B cell (primary cell): ENCODE measurements around the gene TMA7. TPM values are rescaled to one million over a fixed set of nuclear protein-coding genes. Genes with fewer than 3 reads are reported as not detected.

Experiments
- ATAC-seq: fragments of 200-7000 bp; cut with Tn5 transposase; one replicate; pipeline ENCODE4 v1.10.0; 2021; ENCODE audit warnings: low read depth, mild to moderate bottlenecking, moderate number of reproducible peaks, moderate library complexity
- CTCF ChIA-PET: fragments of 350-600 bp; sonication (Branson Sonifier 250); formaldehyde crosslinking; loops from one replicate; lab custom pipeline; 2021; ENCODE audit warnings: antibody characterized with exemption, inconsistent platforms; lab: Charles Lee
- POLR2A ChIA-PET: fragments of 350-600 bp; sonication (Branson Sonifier 250); formaldehyde crosslinking; loops from one replicate; lab custom pipeline; 2021; ENCODE audit warnings: antibody characterized with exemption; lab: Charles Lee
- DNase-seq: peaks from one replicate; pipeline ENCODE4 v3.0.0; 2013
- H2AFZ ChIP-seq: 2 replicates; pipeline ENCODE4 v1.6.1; 2012; ENCODE audit warnings: mild to moderate bottlenecking, low read depth, low read length; ENCODE audit not compliant: insufficient read depth, poor library complexity, severe bottlenecking
- H3K27ac ChIP-seq, 2 donors: 1 replicate in 1 of 2; 2 replicates in 1 of 2; pipeline ENCODE4 v1.5.1; 2012 to 2013; ENCODE audit warnings: low read length in 2 of 2, mild to moderate bottlenecking in 2 of 2, moderate library complexity in 1 of 2
- H3K27me3 ChIP-seq, 4 experiments: fragments of 200-600 bp in 1 of 4; sonication (generic) in 1 of 4; replicated peaks in 1 of 4; 1 replicate in 2 of 4; 2 replicates in 2 of 4; pipeline versions ENCODE4 v1.6.1 to v1.7.0; 2013 to 2016; ENCODE audit warnings: low read length in 3 of 4, mild to moderate bottlenecking in 2 of 4, mixed read lengths in 1 of 4, moderate library complexity in 1 of 4; ENCODE audit not compliant: insufficient read depth in 4 of 4, control insufficient read depth in 3 of 4; ENCODE audit errors: control extremely low read depth in 1 of 4
- H3K36me3 ChIP-seq, 2 experiments: replicated peaks in 1 of 2; 1 replicate in 1 of 2; 2 replicates in 1 of 2; pipeline versions ENCODE4 v1.6.1 to v1.7.1; 2013; ENCODE audit warnings: low read length in 1 of 2; ENCODE audit not compliant: insufficient read depth in 2 of 2, control insufficient read depth in 1 of 2; ENCODE audit errors: control extremely low read depth in 1 of 2, extremely low read depth in 1 of 2
- H3K4me1 ChIP-seq, 2 donors: fragments of 200-600 bp in 1 of 2; sonication (generic) in 1 of 2; 1 replicate in 1 of 2; 2 replicates in 1 of 2; pipeline versions ENCODE4 v1.5.1 to v1.6.1; 2013 to 2017; ENCODE audit warnings: low read length in 2 of 2; ENCODE audit not compliant: control insufficient read depth in 2 of 2, insufficient read depth in 2 of 2
- H3K4me2 ChIP-seq: replicated peaks from 2 replicates; pipeline ENCODE3; 2012; ENCODE audit warnings: mild to moderate bottlenecking, low read depth, low read length; ENCODE audit not compliant: poor library complexity, severe bottlenecking
- H3K4me3 ChIP-seq, 5 experiments: fragments of 200-600 bp in 1 of 5; sonication (generic) in 1 of 5; 1 replicate in 3 of 5; 2 replicates in 2 of 5; pipeline versions ENCODE4 v1.5.1 to v1.7.0; 2011 to 2016; ENCODE audit warnings: low read length in 4 of 5, mild to moderate bottlenecking in 4 of 5, low read depth in 2 of 5, control low read depth in 1 of 5, moderate library complexity in 1 of 5; ENCODE audit not compliant: insufficient read depth in 1 of 5; ENCODE audit errors: control extremely low read depth in 1 of 5, extremely low read depth in 1 of 5
- H3K79me2 ChIP-seq: fragments of 200-600 bp; sonication (generic); one replicate; pipeline ENCODE4 v1.6.0; 2016; ENCODE audit warnings: low read length; ENCODE audit not compliant: control insufficient read depth, insufficient read depth
- H3K9ac ChIP-seq: fragments of 200-600 bp; sonication (generic); 2 replicates; pipeline ENCODE4 v1.6.1; 2017; ENCODE audit warnings: mild to moderate bottlenecking, low read length, moderate library complexity
- H3K9me3 ChIP-seq, 3 donors: one replicate each; pipeline versions ENCODE4 v1.6.1 to v1.7.1; 2013; ENCODE audit warnings: low read length in 2 of 3; ENCODE audit not compliant: control insufficient read depth in 2 of 3, insufficient read depth in 1 of 3; ENCODE audit errors: control extremely low read depth in 1 of 3
- H4K20me1 ChIP-seq: 2 replicates; pipeline ENCODE4 v1.6.0; 2012; ENCODE audit warnings: mild to moderate bottlenecking, low read length; ENCODE audit not compliant: insufficient read depth, control insufficient read depth, poor library complexity, severe bottlenecking
- H3K27ac Mint-ChIP-seq: one replicate; pipeline ENCODE4 v1.8.0; 2021; ENCODE audit warnings: mixed read lengths
- H3K27me3 Mint-ChIP-seq: one replicate; pipeline ENCODE4 v1.8.0; 2021; ENCODE audit warnings: mixed read lengths
- H3K4me1 Mint-ChIP-seq: one replicate; pipeline ENCODE4 v1.8.0; 2021; ENCODE audit warnings: mixed read lengths
- H3K4me3 Mint-ChIP-seq: one replicate; pipeline ENCODE4 v1.8.0; 2021; ENCODE audit warnings: mixed read lengths
- H3K9me3 Mint-ChIP-seq: one replicate; pipeline ENCODE4 v1.8.0; 2022; ENCODE audit warnings: mixed read lengths; ENCODE audit not compliant: insufficient read depth
- CTCF ChIP-seq: fragments of 200-600 bp; IDR thresholded peaks from one replicate; pipeline ENCODE4 v1.8.0; 2022; ENCODE audit warnings: antibody characterized with exemption, mild to moderate bottlenecking
- EZH2 ChIP-seq: IDR thresholded peaks from 2 replicates; pipeline ENCODE4 v1.6.1; 2012; ENCODE audit warnings: borderline replicate concordance, low read depth, mild to moderate bottlenecking, moderate library complexity, low read length; ENCODE audit not compliant: insufficient read depth, poor library complexity, severe bottlenecking
- WGBS: methylation state at CpG from one replicate; pipeline ENCODE4 v1.1.5; 2013; ENCODE audit warnings: missing lambda C conversion rate; ENCODE audit not compliant: insufficient coverage; 5-methylcytosine and 5-hydroxymethylcytosine counted together
- intact Hi-C: fragments of 100-400 bp; cut with micrococcal nuclease; formaldehyde crosslinking; loops from one replicate; pipeline ENCODE4 v1.10.0; 2022
- polyA plus RNA-seq: library from polyadenylated mRNA; depleted of rRNA; stranded (reverse); fragments of >200 nt; gene quantifications from 2 replicates; pipeline ENCODE4 v1.2.3, GENCODE V29; 2012
- total RNA-seq, 2 donors: library from RNA; stranded (reverse); fragments of 120-200 nt in 1 of 2; gene quantifications; 1 replicate in 1 of 2; 2 replicates in 1 of 2; pipeline versions ENCODE4 v1.2.3 to v1.2.4, GENCODE V29; 2013 to 2022

Gene TMA7
- total and polyA plus RNA-seq, 2 donors (not counting 1 experiment from before 2014, with no cell fraction given), result 169 to 194 TPM

GRCh38 chr3:48433472-48434118 is 6.5 kb upstream of the TMA7 start:
- peaks cover 0 to 4% (median under 1%) of the 10 kb centered on the region in 4 experiments for H3K27me3 ChIP-seq
- Mint-ChIP-seq H3K27me3 (no peaks in the 10 kb centered on the region), H3K4me3 (no peak overlapping the region), H3K27ac (no peak overlapping the region), H3K4me1 (peaks cover 14% of the 10 kb centered on the region), H3K9me3 (no peaks in the 10 kb centered on the region)
- H3K36me3 ChIP-seq, result peaks cover 0 to 16% of the 10 kb centered on the region in 2 experiments
- intact Hi-C loops, result no loop called here
- TF ChIP-seq EZH2, result no peak
- no peak for TF ChIP-seq CTCF
- H4K20me1 ChIP-seq, result no peaks in the 10 kb centered on the region
- no peak overlapping the region for H2AFZ ChIP-seq
- ATAC-seq, result no peak
- H3K4me3 ChIP-seq, result no peak overlapping the region
- WGBS, result 97% methylated on average over 9 of the region's 12 CpGs
- ChIA-PET CTCF (interaction anchor here (0.5 to 13.4 kb wide), 11 partner anchors 11 to 185 kb away, joined by 3 to 330 read pairs (median 3); partner anchors contain the start of genes ATRIP and PFKFB4), POLR2A (no interaction called here)
- DNase-seq, result no peak
- H3K79me2 ChIP-seq, result peaks cover 15% of the 10 kb centered on the region
- H3K27ac ChIP-seq, result no peak overlapping the region
- H3K4me1 ChIP-seq, result peaks cover 12 to 13% of the 10 kb centered on the region in 2 donors
- no peak overlapping the region for H3K9ac ChIP-seq
- peaks cover 0 to 3% (median 0%) of the 10 kb centered on the region in 3 donors for H3K9me3 ChIP-seq
- no peak overlapping the region for H3K4me2 ChIP-seq

- WGBS, result 81% methylated on average over 15 of the region's 15 CpGs
- H3K27me3 ChIP-seq, result no peaks in the 10 kb centered on the region
- no peak overlapping the region for H3K4me3 Mint-ChIP-seq
- peaks cover 0 to 16% of the 10 kb centered on the region in 2 experiments for H3K36me3 ChIP-seq
- no peaks in the 10 kb centered on the region for H4K20me1 ChIP-seq
- H3K27ac ChIP-seq, result no peak overlapping the region
- H3K4me1 Mint-ChIP-seq, result peaks cover 18% of the 10 kb centered on the region
- H2AFZ ChIP-seq, result no peak overlapping the region
- H3K9me3 Mint-ChIP-seq, result no peaks in the 10 kb centered on the region
- DNase-seq (no peak), ATAC-seq (no peak)
- no peak overlapping the region for H3K4me2 ChIP-seq
- POLR2A ChIA-PET, result no interaction called here
- intact Hi-C loops, result no loop called here
- no peak overlapping the region for H3K9ac ChIP-seq
- CTCF ChIA-PET, result interaction anchor here (1.4 to 13.4 kb wide), 7 partner anchors 14 to 163 kb away, joined by 3 to 330 read pairs (median 34); partner anchors contain the start of genes ATRIP and PFKFB4
- no peaks in the 10 kb centered on the region for H3K9me3 ChIP-seq
- no peak overlapping the region for H3K27ac Mint-ChIP-seq
- H3K27me3 Mint-ChIP-seq, result no peaks in the 10 kb centered on the region
- H3K4me1 ChIP-seq, result peaks cover 15 to 16% of the 10 kb centered on the region in 2 donors
- peaks cover 26% of the 10 kb centered on the region for H3K79me2 ChIP-seq
- TF ChIP-seq CTCF, result no peak
- TF ChIP-seq EZH2, result no peak
- H3K4me3 ChIP-seq, result no peak overlapping the region
These were observed 5.3 kb upstream of the TMA7 start for GRCh38 chr3:48434591-48435222.
